ENCODE data around the gene KLF15. TPM values are rescaled to one million over a fixed set of nuclear protein-coding genes. Genes with fewer than 3 reads are reported as not detected.

KLF15 gene
- total and polyA plus RNA-seq, 9 of the 15 experiments (the other 6 are each of a cell fraction or from before 2014, with no cell fraction given): 0.08 to 4.8 (median 1.2) TPM

DNA sequence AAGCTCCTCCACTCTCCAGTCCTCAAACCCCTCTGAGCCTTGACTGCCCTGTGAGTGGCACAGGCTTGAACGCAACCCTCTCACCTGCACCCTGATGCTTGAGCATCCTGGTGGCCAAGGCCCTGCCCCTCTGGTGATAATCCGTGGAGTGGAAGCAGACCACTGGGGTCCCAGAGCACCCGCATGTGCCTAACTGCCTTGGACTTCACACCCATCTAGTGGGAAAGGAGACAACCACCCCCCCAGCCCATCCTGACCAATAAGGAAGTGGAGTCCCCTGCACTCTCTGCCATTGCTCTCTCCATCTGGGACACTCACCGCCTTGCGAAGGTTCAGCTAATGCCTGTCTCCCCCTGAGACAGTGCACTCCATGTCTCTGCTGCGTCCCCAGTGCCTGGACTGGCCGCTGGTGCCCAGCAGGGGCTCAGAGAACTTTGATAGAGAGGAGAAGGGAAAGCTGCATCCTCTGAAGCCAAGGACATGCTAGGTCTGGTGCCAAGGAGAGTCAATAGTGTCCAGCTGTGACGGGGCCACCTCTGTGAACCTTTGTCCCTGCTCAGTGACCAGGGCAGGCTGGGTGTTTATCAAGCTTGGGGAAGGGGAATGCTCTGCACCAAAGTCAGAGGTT, 3.4 kb downstream of the KLF15 start:
- DNase-seq (ENCODE audit: extremely low read depth in 1 of 4, low spot score in 3 of 4): no peak
- peaks cover 5 to 34% of the 10 kb centered on the region in 2 experiments; a peak in 3 of 5 replicates for H3K4me1 ChIP-seq (replicated peaks in 1 of 2; ENCODE audit: control insufficient read depth in 2 of 2, insufficient read depth in 2 of 2, low read length in 2 of 2)
- intact Hi-C loops (cut with micrococcal nuclease): no loop called here
- no peaks in the 10 kb centered on the region for H3K9me3 ChIP-seq (replicated peaks; ENCODE audit: control insufficient read depth, insufficient read depth, low read depth, low read length)
- H3K79me2 ChIP-seq (ENCODE audit: control insufficient read depth, insufficient read depth, low read length): no peaks in the 10 kb centered on the region
- no peak overlapping the region for H3K4me2 ChIP-seq (ENCODE audit: insufficient read depth, low read length)
- no peak for TF ChIP-seq PCBP1 (IDR thresholded peaks at IDR 0.05; ENCODE audit: low read depth, low read length, poor library complexity, severe bottlenecking)
- no peaks in the 10 kb centered on the region for H3K36me3 ChIP-seq (ENCODE audit: control insufficient read depth, insufficient read depth, low read length)
- in situ Hi-C loops (cut with MboI): no loop called here
- POLR2A ChIA-PET: no interaction called here
- CTCF ChIA-PET (ENCODE audit: low intra/inter-chr PET ratio): no interaction called here
- no peak overlapping the region for H3K4me3 ChIP-seq
- H3K27me3 ChIP-seq (ENCODE audit: control insufficient read depth in 2 of 2, insufficient read depth in 2 of 2, low read length in 2 of 2): peaks cover 0 to 10% of the 10 kb centered on the region in 2 experiments; a peak in 2 of 5 replicates
- no TSS peak for BruUV-seq (replicated peaks)
- H4K20me1 ChIP-seq (replicated peaks; ENCODE audit: control insufficient read depth, insufficient read depth, low read length): no peaks in the 10 kb centered on the region
- H3K9me1 ChIP-seq (ENCODE audit: control insufficient read depth, insufficient read depth, low read length): no peaks in the 10 kb centered on the region
- no peak overlapping the region for H2AFZ ChIP-seq (ENCODE audit: low read depth, low read length)
- no peak for ATAC-seq
- H3K9ac ChIP-seq (ENCODE audit: insufficient read depth in 1 of 2, low read depth in 2 of 2, low read length in 2 of 2): peak overlapping the region in 1 of 2 experiments; percentile 9; a peak in 1 of 4 replicates
- no peak for FAIRE-seq
- 91% methylated on average over 5 of the region's 8 CpGs for WGBS (ENCODE audit: insufficient coverage, low coverage, missing lambda C conversion rate)
- no peak overlapping the region for H3K27ac ChIP-seq (ENCODE audit: extremely low read depth, low read depth, low read length)

- CTCF ChIA-PET (ENCODE audit: low intra/inter-chr PET ratio): no interaction called here
- FAIRE-seq: no peak
- intact Hi-C loops (cut with micrococcal nuclease): no loop called here
- TF ChIP-seq NFE2 (IDR thresholded peaks at IDR 0.05; ENCODE audit: low read depth) (no peak), GTF2E2 (tag; IDR thresholded peaks at IDR 0.05) (no peak), BDP1 (IDR thresholded peaks at IDR 0.05; ENCODE audit: insufficient read depth, insufficient read length) (no peak), GABPA (tag; conservative IDR thresholded peaks at IDR 0.05; ENCODE audit: low read depth) (no peak), PTBP1 (IDR thresholded peaks at IDR 0.05; ENCODE audit: low read depth, low read length) (no peak), DDX20 (tag; IDR thresholded peaks at IDR 0.05; ENCODE audit: low read depth) (no peak), POLR2B (IDR thresholded peaks at IDR 0.05; ENCODE audit: low read depth, partially characterized antibody) (no peak), JUND (IDR thresholded peaks at IDR 0.05; ENCODE audit: borderline replicate concordance, low read depth, low read length) (no peak), JUND (tag; IDR thresholded peaks at IDR 0.05; ENCODE audit: borderline replicate concordance, low read depth, low read length) (no peak), MYC (IDR thresholded peaks at IDR 0.05; ENCODE audit: low read depth, low read length) (no peak), MYC (CRISPR knock-in tag; IDR thresholded peaks at IDR 0.05; ENCODE audit: borderline replicate concordance, low read depth) (no peak)
- TF ChIP-seq, protein P1, sequence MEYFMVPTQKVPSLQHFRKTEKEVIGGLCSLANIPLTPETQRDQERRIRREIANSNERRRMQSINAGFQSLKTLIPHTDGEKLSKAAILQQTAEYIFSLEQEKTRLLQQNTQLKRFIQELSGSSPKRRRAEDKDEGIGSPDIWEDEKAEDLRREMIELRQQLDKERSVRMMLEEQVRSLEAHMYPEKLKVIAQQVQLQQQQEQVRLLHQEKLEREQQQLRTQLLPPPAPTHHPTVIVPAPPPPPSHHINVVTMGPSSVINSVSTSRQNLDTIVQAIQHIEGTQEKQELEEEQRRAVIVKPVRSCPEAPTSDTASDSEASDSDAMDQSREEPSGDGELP (CRISPR knock-in tag; IDR thresholded peaks at IDR 0.05; ENCODE audit: borderline replicate concordance): no peak
Observed at GRCh38 chr3:126352476-126353454, 4.4 kb downstream of the KLF15 start.

More at GRCh38 chr3:126352476-126353454, 4.4 kb downstream of the KLF15 start:
- Histone ChIP-seq H2AFZ (ENCODE audit: low read depth, low read length) (no peak overlapping the region), H3K27me3 (ENCODE audit: control insufficient read depth in 2 of 2, insufficient read depth in 2 of 2, low read length in 2 of 2) (no peaks in the 10 kb centered on the region), H3K9me3 (replicated peaks; ENCODE audit: control insufficient read depth, insufficient read depth, low read depth, low read length) (no peaks in the 10 kb centered on the region), H3K9me1 (ENCODE audit: control insufficient read depth, insufficient read depth, low read length) (no peaks in the 10 kb centered on the region), H3K36me3 (ENCODE audit: control insufficient read depth, insufficient read depth, low read length) (no peaks in the 10 kb centered on the region), H3K9ac (ENCODE audit: insufficient read depth in 1 of 2, low read depth in 2 of 2, low read length in 2 of 2) (peak overlapping the region in 1 of 2 experiments; percentile 9; a peak in 1 of 4 replicates), H4K20me1 (replicated peaks; ENCODE audit: control insufficient read depth, insufficient read depth, low read length) (no peaks in the 10 kb centered on the region), H3K27ac (ENCODE audit: extremely low read depth, low read depth, low read length) (no peak overlapping the region), H3K4me1 (replicated peaks in 1 of 2; ENCODE audit: control insufficient read depth in 2 of 2, insufficient read depth in 2 of 2, low read length in 2 of 2) (peaks cover 5 to 30% of the 10 kb centered on the region in 2 experiments; a peak in 3 of 5 replicates), H3K4me3 (no peak overlapping the region), H3K4me2 (ENCODE audit: insufficient read depth, low read length) (no peak overlapping the region), H3K79me2 (ENCODE audit: control insufficient read depth, insufficient read depth, low read length) (no peaks in the 10 kb centered on the region)
- DNase-seq (ENCODE audit: extremely low read depth in 1 of 4, low spot score in 3 of 4) (no peak), ATAC-seq (no peak)
- POLR2A ChIA-PET: no interaction called here
- WGBS (ENCODE audit: insufficient coverage, low coverage, missing lambda C conversion rate): 71% methylated on average over 11 of the region's 27 CpGs
- BruUV-seq (replicated peaks): no TSS peak
- in situ Hi-C loops (cut with MboI): no loop called here
